ENCODE data around the gene KRT16.
"Not testable (repeated sequence)": the region's sequence is repeated elsewhere in the genome, so short reads cannot be mapped to it uniquely, and the experiment has no call there.

KRT16 gene

GRCh38 chr17:41583137-41584127 lies 29.1 kb downstream of the KRT16 start:
- no peak for DNase-seq (ENCODE audit: low spot score)

DNA sequence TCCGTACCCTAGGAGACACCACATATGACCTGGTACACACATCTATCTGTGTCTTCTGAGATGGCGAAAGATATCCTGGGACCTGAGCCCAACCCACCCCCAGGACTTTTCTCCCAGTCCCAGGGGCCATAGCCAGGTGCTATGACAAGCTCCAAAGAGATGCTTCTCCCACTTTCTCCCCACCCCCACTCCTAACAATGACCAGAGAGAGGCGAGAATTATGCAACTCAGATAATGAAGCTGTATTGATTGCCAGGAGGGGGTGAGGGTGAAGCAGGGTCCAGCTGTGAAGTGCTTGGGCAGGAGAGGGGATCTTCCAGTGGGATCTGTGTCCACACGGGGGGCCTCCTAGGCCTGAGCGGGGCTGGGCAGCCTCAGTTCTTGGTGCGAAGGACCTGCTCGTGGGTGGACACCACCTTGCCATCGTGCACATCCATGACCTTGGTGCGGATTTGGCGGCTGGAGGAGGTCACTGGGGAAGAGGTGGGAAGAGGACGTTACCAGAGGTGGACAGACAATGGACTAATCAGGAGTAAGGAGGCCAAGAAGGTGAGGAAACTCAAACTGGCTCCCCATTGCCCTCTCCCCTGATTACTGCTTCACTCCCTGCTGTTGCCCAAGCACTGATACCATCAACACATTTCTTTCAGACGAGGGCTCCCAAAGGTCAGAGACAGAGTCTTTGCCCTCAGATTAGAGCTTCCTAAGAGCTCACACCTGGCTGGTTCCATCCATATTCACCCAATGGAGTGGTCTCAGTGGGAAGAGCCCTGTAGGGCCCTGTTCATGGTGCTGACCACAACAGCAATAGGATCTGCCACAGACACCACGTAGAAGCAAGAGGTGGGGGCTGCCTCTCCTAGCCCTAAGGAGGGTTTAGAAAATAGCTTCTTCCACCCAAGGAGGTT lies 30.3 kb downstream of the KRT16 start:
- DNase-seq (ENCODE audit: low spot score) = not testable (repeated sequence)

- no peak for DNase-seq (ENCODE audit: low spot score)
Measured at GRCh38 chr17:41581366-41582060, 31.1 kb downstream of the KRT16 start.

DNA sequence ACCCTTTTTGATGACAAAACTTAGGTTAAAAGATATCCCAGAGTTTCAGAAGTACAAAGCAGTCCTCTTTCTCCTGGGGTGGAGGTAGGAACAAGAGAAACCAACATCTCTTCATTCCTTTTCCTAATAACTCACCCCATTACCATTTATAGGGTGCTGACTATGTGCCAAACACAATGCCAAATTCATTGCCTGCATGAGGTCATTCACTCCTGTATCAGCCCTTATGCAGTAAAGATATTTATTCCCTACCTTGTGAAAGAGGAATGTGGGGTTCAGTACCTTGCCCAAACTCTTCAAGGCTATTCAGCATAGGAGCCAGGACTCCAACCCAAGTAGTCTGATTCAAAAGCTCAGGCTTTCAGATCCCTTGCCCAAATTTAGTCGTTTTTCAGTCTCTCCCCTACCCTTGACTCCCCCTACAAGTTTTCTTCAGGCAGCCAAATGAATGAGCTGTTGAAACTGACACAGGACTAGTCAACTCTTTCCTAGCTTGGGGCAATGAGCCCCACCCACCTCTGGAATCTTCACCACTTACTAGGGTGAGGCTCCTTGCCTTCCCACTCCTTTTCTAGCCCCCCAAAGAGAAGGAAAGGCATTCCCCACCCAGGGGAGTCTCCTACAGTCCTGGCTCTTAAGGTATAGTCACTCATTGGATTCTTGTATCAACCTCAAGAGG lies 31.7 kb downstream of the KRT16 start:
- no peak for DNase-seq (ENCODE audit: low spot score)

- no peak for DNase-seq (ENCODE audit: low spot score)
Measured at GRCh38 chr17:41580244-41580575, 32.4 kb downstream of the KRT16 start.

- DNase-seq (ENCODE audit: low spot score) = peak; percentile 68
Measured at GRCh38 chr17:41579484-41580243, 32.9 kb downstream of the KRT16 start.

DNA sequence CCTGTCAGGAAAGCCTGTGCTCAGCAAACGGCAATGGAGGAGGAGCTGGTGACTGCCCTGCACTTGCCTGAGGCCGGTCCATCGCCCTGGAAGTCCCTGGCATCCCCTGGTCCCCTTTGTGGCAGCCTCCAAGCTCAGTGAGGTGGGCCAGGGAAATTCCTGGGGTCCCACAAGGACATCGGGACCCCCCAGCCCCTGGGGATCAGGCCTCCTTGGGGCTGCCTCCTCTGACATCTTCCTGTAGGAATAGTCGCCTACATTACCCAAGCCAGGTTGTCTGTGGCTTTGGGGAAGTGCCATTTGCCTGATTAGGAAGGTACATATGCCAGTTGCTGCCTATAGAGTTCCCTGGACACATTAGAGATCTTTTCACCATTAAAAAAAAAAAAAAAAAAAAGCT lies 33.6 kb downstream of the KRT16 start:
- no peak for DNase-seq (ENCODE audit: low spot score)

GRCh38 chr17:41578538-41578937 lies 34.0 kb downstream of the KRT16 start:
- no peak for DNase-seq (ENCODE audit: low spot score)

GRCh38 chr17:41576740-41577139 lies 35.8 kb downstream of the KRT16 start:
- not testable (repeated sequence) for DNase-seq (ENCODE audit: low spot score)

DNA sequence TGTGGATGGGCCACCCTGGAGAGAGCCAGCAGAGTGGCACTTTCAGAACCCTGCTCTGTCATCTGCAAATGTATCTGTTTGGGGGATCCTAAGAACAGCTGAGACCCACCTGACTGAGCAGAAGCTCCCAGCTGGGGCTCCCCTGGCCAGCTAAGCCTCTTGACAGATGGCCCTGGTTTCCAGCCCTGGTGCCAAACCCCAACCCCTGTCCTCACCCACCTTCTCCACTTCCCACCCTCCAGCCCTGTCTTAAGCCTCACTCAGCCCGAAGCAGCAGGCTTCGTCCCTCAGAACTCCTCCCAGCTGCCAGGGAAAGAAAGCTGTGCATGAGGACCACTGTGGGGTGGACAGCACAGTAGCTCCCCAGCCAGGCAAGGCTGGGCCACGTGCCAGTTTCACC lies 37.2 kb downstream of the KRT16 start:
- DNase-seq (ENCODE audit: low spot score) = no peak

DNA sequence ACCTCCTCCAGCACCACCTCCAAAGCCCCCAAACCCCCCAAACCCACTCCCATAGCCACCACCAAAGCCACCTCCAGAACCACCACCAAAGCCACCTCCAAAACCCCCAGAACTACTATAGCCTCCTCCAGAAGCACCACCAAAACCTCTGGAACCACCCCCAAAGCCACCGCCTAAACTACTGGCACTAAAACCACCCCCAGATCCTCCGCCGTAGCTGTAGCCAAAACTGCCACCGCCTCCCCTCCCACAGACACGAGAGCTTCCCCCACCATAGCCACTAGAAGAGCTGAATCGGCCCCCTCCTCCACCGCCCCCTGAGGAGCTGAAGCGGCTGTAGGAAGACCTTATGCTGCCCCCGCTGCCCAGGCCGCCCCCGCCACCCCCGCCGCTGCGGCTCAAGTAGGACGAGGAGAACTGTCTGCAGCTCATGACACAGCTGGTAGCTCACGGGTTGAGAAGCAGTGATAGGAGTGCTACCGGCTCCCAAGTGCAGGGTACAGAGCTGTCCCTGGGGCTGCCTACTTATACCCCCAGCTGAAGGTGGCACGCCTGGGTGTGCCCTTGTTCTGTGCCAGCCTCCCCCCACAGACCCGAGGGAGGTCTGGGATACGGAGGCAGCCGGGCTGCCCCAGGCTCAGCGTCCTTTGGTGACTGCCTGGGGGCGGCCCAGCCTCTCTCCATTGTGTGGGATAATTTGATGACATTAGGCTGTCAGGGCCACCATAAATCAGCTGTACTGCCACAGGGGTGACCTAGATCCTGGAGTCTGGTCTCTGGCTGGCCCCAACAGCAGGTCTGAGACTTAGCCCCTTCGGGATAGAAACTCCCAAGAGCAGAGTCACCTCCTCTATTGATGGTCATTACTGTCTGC lies 40.8 kb downstream of the KRT16 start, which contains the start of gene KRT9:
KRT9 (minus strand) TSS at position 499 of the 874 bp plus-strand sequence; CDS start at position 432, 67 bp downstream.
- no peak for DNase-seq (ENCODE audit: low spot score)

DNA sequence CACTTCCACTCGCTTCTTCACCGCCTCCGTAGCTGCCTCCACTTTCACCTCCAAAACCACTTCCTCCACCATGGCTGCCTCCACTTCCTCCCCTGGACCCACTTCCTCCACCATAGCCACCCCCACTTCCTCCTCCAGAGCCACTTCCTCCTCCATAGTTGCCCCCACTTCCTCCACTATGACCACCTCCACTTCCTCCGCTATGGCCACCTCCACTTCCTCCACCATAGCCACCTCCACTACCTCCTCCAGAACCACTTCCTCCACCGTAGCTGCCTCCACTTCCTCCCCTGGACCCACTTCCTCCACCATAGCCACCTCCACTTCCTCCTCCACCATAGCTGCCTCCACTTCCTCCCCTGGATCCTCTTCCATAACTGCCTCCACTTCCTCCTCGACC lies 45.2 kb downstream of the KRT16 start:
- no peak for DNase-seq (ENCODE audit: low spot score)

GRCh38 chr17:41565338-41565737 lies 47.2 kb downstream of the KRT16 start:
- no peak for DNase-seq (ENCODE audit: low spot score)

DNA sequence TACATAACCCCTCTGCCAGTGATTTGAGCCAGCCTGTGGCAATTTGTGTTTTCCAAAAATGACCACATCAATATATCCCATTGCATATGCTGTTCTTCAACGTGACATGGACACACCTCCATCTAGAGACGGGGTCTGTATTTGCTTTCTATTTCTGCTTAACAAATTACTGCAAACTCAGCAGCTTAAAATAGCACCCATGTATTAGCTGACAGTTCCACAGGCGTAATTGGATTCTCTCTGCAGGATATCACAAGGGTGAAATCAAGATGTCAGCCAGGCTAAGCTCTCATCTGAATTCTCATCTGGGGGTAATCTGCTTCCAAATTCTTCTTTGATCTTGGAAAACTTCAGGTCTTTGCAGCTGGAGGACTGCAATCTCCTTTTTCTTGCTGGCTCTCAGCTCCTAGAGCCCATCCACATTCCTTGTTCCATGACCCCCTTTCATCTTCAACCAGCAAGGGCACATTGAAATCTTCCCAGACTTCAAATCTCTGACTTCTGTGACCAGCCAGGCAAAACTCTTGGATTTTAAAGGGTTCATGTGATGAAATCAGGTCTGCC lies 48.9 kb downstream of the KRT16 start:
- DNase-seq (ENCODE audit: low spot score) = no peak

DNA sequence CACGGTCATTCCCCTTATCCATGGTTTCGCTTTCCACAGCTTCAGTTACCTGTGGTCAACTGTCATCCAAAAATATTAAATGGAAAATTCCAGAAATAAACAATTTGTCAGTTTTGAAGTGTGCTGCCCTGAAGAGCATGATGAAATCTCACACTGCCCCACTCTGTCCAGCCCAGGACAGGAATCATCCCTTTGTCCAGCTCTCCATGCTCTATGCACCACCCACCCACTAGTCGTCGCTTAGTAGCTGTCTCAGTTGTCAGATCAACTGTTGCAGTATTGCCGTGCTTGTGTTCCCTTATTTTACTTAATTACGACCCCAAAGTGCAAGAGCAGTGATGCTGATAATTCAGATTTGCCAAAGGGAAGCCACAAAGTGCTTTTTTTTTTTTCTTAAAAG lies 51.0 kb downstream of the KRT16 start:
- DNase-seq (ENCODE audit: low spot score) = no peak
